GM19328 (cell line): ENCODE measurements around the gene FGA.

ENCODE experiments used
- ATAC-seq: cut with Tn5 transposase; IDR thresholded peaks from one replicate; pipeline ENCODE4 v1.9.1; 2021; ENCODE audit warnings: mild to moderate bottlenecking, moderate library complexity; ENCODE audit not compliant: unreplicated experiment

FGA gene

GRCh38 chr4:154590329-154591006 is at the start of gene FGA:
Gene FGA, minus strand, starts transcription at chr4:154590742. Its CDS starts 55 bp downstream, at chr4:154590687.
- ATAC-seq, result no peak

- no peak for ATAC-seq
These were observed 43.5 kb upstream of the FGA start for GRCh38 chr4:154634058-154634457.

- no peak for ATAC-seq
These were observed 41.3 kb upstream of the FGA start for GRCh38 chr4:154631828-154632227.

- no peak for ATAC-seq
These were observed 39.8 kb upstream of the FGA start for GRCh38 chr4:154630324-154630723.

- ATAC-seq, result peak; percentile 95
These were observed 36.4 kb upstream of the FGA start for GRCh38 chr4:154626793-154627484.

- no peak for ATAC-seq
These were observed 35.4 kb upstream of the FGA start for GRCh38 chr4:154625971-154626370.

GRCh38 chr4:154623995-154624394 is 33.5 kb upstream of the FGA start:
- ATAC-seq, result no peak

- ATAC-seq, result no peak
These were observed 32.9 kb upstream of the FGA start for GRCh38 chr4:154623436-154623835.

- ATAC-seq, result no peak
These were observed 32.1 kb upstream of the FGA start for GRCh38 chr4:154622598-154622997.

- no peak for ATAC-seq
These were observed 29.6 kb upstream of the FGA start for GRCh38 chr4:154620111-154620510.

GRCh38 chr4:154618708-154619315 is 28.3 kb upstream of the FGA start:
- ATAC-seq, result peak; percentile 64

- no peak for ATAC-seq
These were observed 27.3 kb upstream of the FGA start for GRCh38 chr4:154617820-154618317.

- peak; percentile 95 for ATAC-seq
These were observed 26.2 kb upstream of the FGA start for GRCh38 chr4:154616731-154617130.

- no peak for ATAC-seq
These were observed 25.7 kb upstream of the FGA start for GRCh38 chr4:154616287-154616686.

- ATAC-seq, result no peak
These were observed 24.7 kb upstream of the FGA start for GRCh38 chr4:154615211-154615610.

GRCh38 chr4:154614306-154614705 is 23.8 kb upstream of the FGA start:
- no peak for ATAC-seq

GRCh38 chr4:154612472-154613414 is 22.2 kb upstream of the FGA start, which contains the start of gene FGG:
Gene FGG, minus strand, starts transcription at chr4:154612656. Its CDS starts 47 bp downstream, at chr4:154612609.
- ATAC-seq, result no peak

- ATAC-seq, result no peak
These were observed 21.3 kb upstream of the FGA start for GRCh38 chr4:154611833-154612232.

GRCh38 chr4:154610582-154610981 is 20.0 kb upstream of the FGA start:
- no peak for ATAC-seq

- ATAC-seq, result no peak
These were observed 19.0 kb upstream of the FGA start for GRCh38 chr4:154609532-154609931.
